ENCODE results near the gene LHX1.

- TF ChIP-seq YY1 (IDR thresholded peaks at IDR 0.05) (no peak), JUND (IDR thresholded peaks at IDR 0.05) (no peak), CTCF (IDR thresholded peaks at IDR 0.05; ENCODE audit: low read depth, low read length, missing input control) (no peak)
Measured at GRCh38 chr17:36937959-36938565, 787 bp downstream of the LHX1 start.
